Right lobe of liver (tissue), 4 donors: ENCODE results near the gene RNASE13.

Source experiments
- CTCF ChIP-seq, 4 donors: fragments of 200-600 bp in 3 of 4; fragments of 450-650 bp in 1 of 4; IDR thresholded peaks; one replicate each; pipeline versions ENCODE4 v1.5.1 to v1.8.0; 2016 to 2022; ENCODE audit warnings: antibody characterized with exemption in 4 of 4, mild to moderate bottlenecking in 2 of 4
- POLR2A ChIP-seq: fragments of 450-650 bp; IDR thresholded peaks from one replicate; pipeline ENCODE4 v1.6.1; 2017; ENCODE audit warnings: antibody characterized with exemption, mild to moderate bottlenecking
- donor health status: DM: no; HTN: no; CAD: no.
- donor health status: DM: no; HTN: no; CAD: no.
- donor health status: DM: no; HTN: yes; CAD: no.

- TF ChIP-seq CTCF (IDR thresholded peaks at IDR 0.05) (no peak), POLR2A (no peak)
These were observed 23.5 kb downstream of the RNASE13 start for GRCh38 chr14:21011136-21011535.
